Erythroblast (primary cell): ENCODE results near the gene FAXDC2.

Experiments used
- DNase-seq, 2 experiments: peaks; one replicate each; lab custom pipeline; 2025; lab: John Stamatoyannopoulos, UW
- GATA1 ChIP-seq: IDR thresholded peaks from 2 replicates; pipeline ENCODE4 v1.6.1; 2011; ENCODE audit warnings: low read depth, mild to moderate bottlenecking, control low read depth, low read length, moderate library complexity
- POLR2A ChIP-seq: IDR thresholded peaks from 2 replicates; pipeline ENCODE4 v1.6.1; 2011; ENCODE audit warnings: mild to moderate bottlenecking, low read length

Gene FAXDC2, protein sequence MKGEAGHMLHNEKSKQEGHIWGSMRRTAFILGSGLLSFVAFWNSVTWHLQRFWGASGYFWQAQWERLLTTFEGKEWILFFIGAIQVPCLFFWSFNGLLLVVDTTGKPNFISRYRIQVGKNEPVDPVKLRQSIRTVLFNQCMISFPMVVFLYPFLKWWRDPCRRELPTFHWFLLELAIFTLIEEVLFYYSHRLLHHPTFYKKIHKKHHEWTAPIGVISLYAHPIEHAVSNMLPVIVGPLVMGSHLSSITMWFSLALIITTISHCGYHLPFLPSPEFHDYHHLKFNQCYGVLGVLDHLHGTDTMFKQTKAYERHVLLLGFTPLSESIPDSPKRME

GRCh38 chr5:154850255-154851062 lies at the start of gene FAXDC2:
TSS of gene FAXDC2 (minus strand) at chr5:154850603. CDS start at chr5:154838178, 12,425 bp downstream.
- DNase-seq: peak; percentile 49 to 58

DNA sequence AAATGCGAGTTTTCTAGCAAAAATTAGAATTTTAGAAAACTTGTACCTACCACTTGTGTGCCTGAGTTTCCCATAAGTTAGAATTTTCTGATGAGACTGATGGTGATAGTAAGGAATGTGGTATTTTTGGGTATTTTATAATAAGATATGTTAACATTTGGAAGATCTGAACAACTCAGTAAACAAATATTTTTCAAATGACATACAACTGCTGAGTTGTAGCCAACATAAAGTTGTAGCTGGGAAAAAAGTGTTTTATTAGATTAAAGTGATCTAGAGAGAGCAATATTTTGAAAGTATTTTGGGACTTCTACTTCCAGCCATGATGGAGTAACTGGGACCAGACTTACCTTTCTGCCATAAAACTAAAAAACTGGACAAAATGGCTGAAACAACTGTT lies 49.7 kb upstream of the FAXDC2 start:
- DNase-seq: no peak
- TF ChIP-seq GATA1: no peak
- TF ChIP-seq POLR2A: no peak

More at GRCh38 chr5:154850255-154851062, at the start of gene FAXDC2:
- TF ChIP-seq GATA1 (no peak), POLR2A (no peak)

- no peak for DNase-seq
- TF ChIP-seq GATA1 (no peak), POLR2A (no peak)
Measured at GRCh38 chr5:154899151-154899816, 48.9 kb upstream of the FAXDC2 start.

GRCh38 chr5:154898210-154898609 lies 47.8 kb upstream of the FAXDC2 start:
- TF ChIP-seq POLR2A (no peak), GATA1 (no peak)
- no peak for DNase-seq

- TF ChIP-seq POLR2A (no peak), GATA1 (no peak)
- no peak for DNase-seq
Measured at GRCh38 chr5:154896562-154897165, 46.3 kb upstream of the FAXDC2 start.

DNA sequence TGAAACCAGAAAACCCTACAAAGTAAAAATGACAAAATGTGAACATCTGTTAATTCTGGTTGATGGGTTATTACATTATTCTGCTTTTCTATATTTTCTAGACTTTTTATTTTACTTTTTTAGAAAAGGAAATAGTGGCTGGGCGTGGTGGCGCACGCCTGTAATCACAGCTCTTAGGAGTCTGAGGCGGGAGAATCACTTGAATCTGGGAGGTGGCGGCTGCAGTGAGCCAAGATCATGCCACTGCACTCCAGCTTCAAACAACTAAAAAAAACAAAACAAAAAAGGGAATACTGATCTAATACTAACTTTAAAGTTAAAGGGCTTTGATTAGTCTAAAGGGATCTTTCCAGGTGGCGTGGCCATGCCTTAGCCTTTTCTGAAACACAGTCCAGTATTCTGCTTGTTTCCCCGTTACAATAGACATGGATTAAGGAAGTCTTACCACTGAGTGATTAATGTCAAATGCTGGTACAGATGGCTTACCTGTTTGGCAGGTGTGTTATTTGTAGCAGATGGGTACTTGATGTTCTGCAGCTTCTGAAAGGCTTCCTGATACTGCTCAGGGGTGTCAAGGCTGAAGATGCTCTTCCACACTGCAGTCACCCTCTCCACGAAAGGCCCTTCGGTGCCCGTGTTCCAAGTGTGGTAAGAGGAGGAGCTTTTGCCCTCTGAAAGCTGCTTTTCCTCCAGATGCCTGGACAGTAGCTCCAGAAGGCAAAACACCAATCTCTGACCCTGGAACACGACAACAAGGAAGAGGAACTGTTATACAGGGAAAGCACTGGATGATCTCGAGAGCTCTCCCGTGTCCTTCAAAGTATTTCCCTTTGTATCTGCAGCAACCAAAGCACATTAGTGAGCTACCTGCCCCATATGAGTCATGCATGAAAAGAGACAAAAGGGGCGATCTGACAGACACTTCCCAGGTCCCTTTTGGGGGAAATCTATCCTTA lies 45.5 kb upstream of the FAXDC2 start:
- DNase-seq: no peak
- TF ChIP-seq POLR2A: no peak
- TF ChIP-seq GATA1: no peak

DNA sequence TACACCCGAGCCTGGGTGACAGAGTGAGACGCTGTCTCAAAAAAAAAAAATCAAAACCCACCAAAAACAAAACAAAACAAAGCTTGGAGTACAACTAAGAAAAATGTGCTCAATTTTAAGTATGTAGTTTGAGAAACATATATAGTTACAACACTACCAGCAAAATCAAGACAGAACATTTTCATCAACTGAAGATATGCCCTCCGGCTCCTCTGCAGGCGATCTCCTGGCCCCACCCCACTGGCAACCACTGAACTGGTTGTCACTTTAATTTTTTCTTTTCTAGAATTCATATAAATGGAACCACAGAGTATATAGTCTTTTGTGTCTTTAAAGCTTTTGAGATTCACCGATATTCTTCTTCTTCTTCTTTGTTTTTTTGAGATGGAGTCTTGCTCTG lies 43.0 kb upstream of the FAXDC2 start:
- TF ChIP-seq POLR2A (no peak), GATA1 (no peak)
- no peak for DNase-seq

DNA sequence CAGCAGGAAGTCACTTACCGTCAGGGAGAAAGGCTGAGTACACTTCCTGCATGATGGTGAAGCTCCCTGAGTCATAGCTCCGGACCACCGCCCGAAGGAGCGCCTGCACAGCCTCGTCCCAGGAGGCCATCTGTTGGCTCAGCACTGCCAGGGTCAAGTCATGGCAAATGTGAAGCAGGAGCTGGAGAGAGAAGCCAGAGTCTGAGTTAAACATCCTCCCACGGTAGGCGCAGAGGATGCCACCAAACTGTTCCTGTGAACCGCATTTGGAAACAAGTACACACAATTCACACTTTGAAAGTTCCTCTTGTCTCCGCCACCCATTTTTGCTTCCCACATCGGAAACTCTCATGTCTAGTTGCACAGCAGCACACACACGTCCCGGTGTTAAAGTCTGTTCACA lies 42.0 kb upstream of the FAXDC2 start:
- DNase-seq: no peak
- TF ChIP-seq POLR2A: no peak
- TF ChIP-seq GATA1: no peak

DNA sequence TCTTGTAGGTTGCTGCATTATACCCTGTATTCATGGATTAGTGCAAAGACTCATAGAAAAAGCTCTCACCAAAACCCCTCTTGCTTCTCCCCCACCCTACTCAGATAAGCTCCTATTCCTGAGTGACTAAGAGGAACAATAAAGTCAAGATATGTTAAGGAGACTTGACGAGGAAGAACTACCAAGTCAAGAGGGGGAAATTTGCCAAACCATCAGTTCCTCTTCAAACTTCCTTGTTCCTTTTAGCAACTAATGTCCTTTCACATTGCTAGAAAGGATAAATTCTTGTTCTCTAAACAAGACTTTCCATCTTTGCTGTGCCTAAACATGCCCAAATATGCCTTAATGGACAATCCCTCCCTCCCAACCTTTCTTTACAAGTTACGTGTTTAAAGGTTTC lies 35.0 kb upstream of the FAXDC2 start:
- no peak for TF ChIP-seq POLR2A
- no peak for TF ChIP-seq GATA1
- DNase-seq: no peak

DNA sequence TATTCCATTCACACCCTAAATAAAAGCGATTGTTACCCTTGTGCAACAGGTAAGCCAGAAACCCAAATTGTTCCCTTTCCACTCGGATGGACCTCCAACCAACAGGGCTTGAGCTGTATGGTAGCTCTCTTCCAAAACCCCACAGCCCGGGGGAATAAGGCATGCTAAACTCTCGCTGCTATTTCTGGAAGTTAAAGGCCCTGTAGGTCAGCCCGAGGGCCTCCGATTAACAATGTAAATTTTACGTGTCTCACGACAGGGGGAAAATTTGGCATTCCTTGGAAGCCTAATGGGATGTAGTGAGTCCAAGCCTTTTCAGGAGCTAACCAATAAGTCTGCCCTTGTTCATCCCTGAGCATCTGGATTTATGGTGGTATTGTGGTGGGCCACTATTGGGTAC lies 34.0 kb upstream of the FAXDC2 start:
- no peak for DNase-seq
- TF ChIP-seq POLR2A: no peak

DNA sequence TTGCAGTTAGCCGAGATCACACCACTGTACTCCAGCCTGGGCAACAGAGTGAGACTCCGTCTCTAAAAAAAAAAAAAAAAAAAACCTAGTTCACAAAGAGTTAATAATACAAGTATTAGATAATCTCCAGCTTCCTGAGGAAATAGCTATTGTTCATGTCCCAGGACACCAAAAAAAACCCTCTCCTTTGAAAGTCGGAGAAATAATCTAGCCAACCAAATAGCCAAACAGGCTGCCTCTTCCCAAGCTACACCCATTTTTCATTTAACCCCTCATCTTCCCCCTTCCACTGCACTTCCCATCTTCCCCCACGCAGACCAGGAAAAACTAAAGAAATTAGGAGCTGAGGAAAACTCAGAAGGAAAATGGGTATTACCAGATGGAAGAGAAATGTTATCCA lies 31.6 kb upstream of the FAXDC2 start:
- no peak for DNase-seq
- no peak for TF ChIP-seq POLR2A
- TF ChIP-seq GATA1: no peak

GRCh38 chr5:154878642-154879335 lies 28.4 kb upstream of the FAXDC2 start:
- peak in 1 of 2 experiments; percentile 36 for DNase-seq
- TF ChIP-seq POLR2A (no peak), GATA1 (no peak)
